HS-27A (cell line): Measurements from ENCODE around the gene GLOD4.
"Not testable (repeated sequence)": the region's sequence is repeated elsewhere in the genome, so short reads cannot be mapped to it uniquely, and the experiment has no call there.

Experiments used
- DNase-seq: peaks from one replicate; pipeline ENCODE4 v3.0.0-alpha.2; 2012; ENCODE audit warnings: low read depth, missing footprints

The GLOD4 gene

GRCh38 chr17:773467-774312 lies 8.4 kb downstream of the GLOD4 start:
- DNase-seq, result no peak

GRCh38 chr17:773016-773415 lies 9.1 kb downstream of the GLOD4 start:
- DNase-seq, result no peak

GRCh38 chr17:767076-767475 lies 15.0 kb downstream of the GLOD4 start:
- no peak for DNase-seq

GRCh38 chr17:760371-760770 lies 21.7 kb downstream of the GLOD4 start:
- DNase-seq, result no peak

- DNase-seq, result no peak
Observed at GRCh38 chr17:759964-760363, 22.1 kb downstream of the GLOD4 start.

GRCh38 chr17:756010-756567 lies 26.0 kb downstream of the GLOD4 start:
- DNase-seq, result not testable (repeated sequence)

- not testable (repeated sequence) for DNase-seq
Observed at GRCh38 chr17:755319-755961, 26.6 kb downstream of the GLOD4 start.

GRCh38 chr17:753418-753817 lies 28.7 kb downstream of the GLOD4 start:
- no peak for DNase-seq

- no peak for DNase-seq
Observed at GRCh38 chr17:752620-753219, 29.4 kb downstream of the GLOD4 start.

GRCh38 chr17:752002-752619 lies 30.0 kb downstream of the GLOD4 start, which contains the start of gene GEMIN4:
TSS of gene GEMIN4 (minus strand) at chr17:752264. CDS start at chr17:752142, 122 bp downstream.
- DNase-seq, result peak; percentile 40

- no peak for DNase-seq
Observed at GRCh38 chr17:751269-752001, 30.6 kb downstream of the GLOD4 start.

- no peak for DNase-seq
Observed at GRCh38 chr17:750431-751037, 31.5 kb downstream of the GLOD4 start.

- not testable (repeated sequence) for DNase-seq
Observed at GRCh38 chr17:749359-749758, 32.7 kb downstream of the GLOD4 start.

GRCh38 chr17:748604-749003 lies 33.5 kb downstream of the GLOD4 start:
- DNase-seq, result not testable (repeated sequence)

- DNase-seq, result no peak
Observed at GRCh38 chr17:746783-747629, 35.1 kb downstream of the GLOD4 start.

- no peak for DNase-seq
Observed at GRCh38 chr17:746181-746580, 35.9 kb downstream of the GLOD4 start.

- DNase-seq, result no peak
Observed at GRCh38 chr17:745406-745805, 36.7 kb downstream of the GLOD4 start.

- no peak for DNase-seq
Observed at GRCh38 chr17:744937-745336, 37.1 kb downstream of the GLOD4 start.

GRCh38 chr17:743139-743538 lies 38.9 kb downstream of the GLOD4 start:
- no peak for DNase-seq

GRCh38 chr17:742147-742793 lies 39.8 kb downstream of the GLOD4 start:
- no peak for DNase-seq
